Parathyroid adenoma (tissue), 2 donors: ENCODE data around the gene KIF4B.

ENCODE experiments used
- H2AFZ ChIP-seq: fragments of 300-600 bp; sonication (generic); one replicate; pipeline ENCODE4 v1.7.0; 2017; ENCODE audit warnings: antibody characterized with exemption, mild to moderate bottlenecking
- H3K27ac ChIP-seq: fragments of 300-600 bp; sonication (generic); one replicate; pipeline ENCODE4 v1.7.0; 2017
- H3K27me3 ChIP-seq: fragments of 300-600 bp; sonication (generic); one replicate; pipeline ENCODE4 v1.7.0; 2017; ENCODE audit warnings: low read length; ENCODE audit not compliant: control insufficient read depth, insufficient read depth
- H3K36me3 ChIP-seq: fragments of 300-600 bp; sonication (generic); one replicate; pipeline ENCODE4 v1.7.0; 2017; ENCODE audit warnings: low read length; ENCODE audit not compliant: control insufficient read depth, insufficient read depth
- H3K4me1 ChIP-seq: fragments of 300-600 bp; sonication (generic); one replicate; pipeline ENCODE4 v1.7.0; 2017; ENCODE audit warnings: control low read depth
- H3K4me2 ChIP-seq: fragments of 300-600 bp; sonication (generic); one replicate; pipeline ENCODE4 v1.7.0; 2017; ENCODE audit warnings: low read length
- H3K4me3 ChIP-seq: fragments of 300-600 bp; sonication (generic); one replicate; pipeline ENCODE4 v1.7.0; 2017; ENCODE audit warnings: low read depth, low read length
- H3K79me2 ChIP-seq: fragments of 300-600 bp; sonication (generic); one replicate; pipeline ENCODE4 v1.7.0; 2017; ENCODE audit warnings: control low read depth
- H3K9ac ChIP-seq: fragments of 300-600 bp; sonication (generic); one replicate; pipeline ENCODE4 v1.7.0; 2017; ENCODE audit warnings: mild to moderate bottlenecking
- H3K9me3 ChIP-seq: fragments of 300-600 bp; sonication (generic); one replicate; pipeline ENCODE4 v1.7.0; 2017; ENCODE audit warnings: low read length; ENCODE audit not compliant: control insufficient read depth
- TF ChIP-seq, protein P1 (sequence below): fragments of 300-600 bp; sonication (generic); IDR thresholded peaks from one replicate; pipeline ENCODE4 v1.7.0; 2017; ENCODE audit warnings: antibody characterized with exemption, mild to moderate bottlenecking
- donor health status: primary hyperparathyroidism.

KIF4B gene

DNA sequence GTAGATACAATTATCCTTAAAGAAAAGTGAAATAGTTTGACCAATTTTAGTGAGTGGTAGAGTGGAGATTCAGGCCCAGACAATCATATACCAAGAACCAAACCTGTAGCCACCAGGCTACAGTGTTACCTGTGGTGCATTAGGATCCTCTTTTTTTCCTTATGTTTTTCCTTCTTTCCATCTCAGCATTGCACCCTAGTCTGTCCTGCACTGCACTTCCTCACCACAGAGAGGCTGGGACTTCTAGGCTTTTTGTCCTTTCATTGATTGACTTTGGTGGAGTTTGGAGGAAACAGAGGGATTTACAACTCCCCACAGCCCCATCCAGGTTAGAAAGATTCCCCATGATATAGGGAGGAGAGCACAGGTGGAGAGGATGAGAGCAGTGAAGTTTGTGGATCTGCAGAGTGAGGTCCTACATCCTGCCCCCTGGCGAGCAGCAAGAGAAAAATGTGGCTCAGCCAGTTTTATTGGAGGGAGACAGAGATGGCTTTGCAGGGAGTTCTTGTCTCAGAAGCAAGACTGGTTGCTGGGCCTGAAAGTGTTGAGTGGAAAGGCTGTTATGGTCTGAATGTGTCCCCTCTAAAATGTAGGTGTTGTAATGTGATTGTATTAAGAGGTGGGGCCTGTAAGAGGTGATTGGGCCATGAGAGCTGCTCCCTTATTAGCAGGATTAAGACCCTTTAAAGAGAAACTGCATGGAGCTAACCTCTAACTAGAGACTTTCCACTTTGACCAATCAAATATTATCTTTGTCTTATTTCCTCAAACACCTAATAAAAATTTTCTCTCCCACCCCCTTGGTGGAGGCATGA is 36.2 kb downstream of the KIF4B start:
- Histone ChIP-seq H3K27ac (no peak overlapping the region), H3K9me3 (no peaks in the 10 kb centered on the region), H2AFZ (no peak overlapping the region), H3K4me2 (no peak overlapping the region), H3K4me3 (no peak overlapping the region), H3K27me3 (no peaks in the 10 kb centered on the region), H3K79me2 (no peaks in the 10 kb centered on the region), H3K36me3 (no peaks in the 10 kb centered on the region), H3K4me1 (no peaks in the 10 kb centered on the region), H3K9ac (no peak overlapping the region)
- TF ChIP-seq, protein P1, sequence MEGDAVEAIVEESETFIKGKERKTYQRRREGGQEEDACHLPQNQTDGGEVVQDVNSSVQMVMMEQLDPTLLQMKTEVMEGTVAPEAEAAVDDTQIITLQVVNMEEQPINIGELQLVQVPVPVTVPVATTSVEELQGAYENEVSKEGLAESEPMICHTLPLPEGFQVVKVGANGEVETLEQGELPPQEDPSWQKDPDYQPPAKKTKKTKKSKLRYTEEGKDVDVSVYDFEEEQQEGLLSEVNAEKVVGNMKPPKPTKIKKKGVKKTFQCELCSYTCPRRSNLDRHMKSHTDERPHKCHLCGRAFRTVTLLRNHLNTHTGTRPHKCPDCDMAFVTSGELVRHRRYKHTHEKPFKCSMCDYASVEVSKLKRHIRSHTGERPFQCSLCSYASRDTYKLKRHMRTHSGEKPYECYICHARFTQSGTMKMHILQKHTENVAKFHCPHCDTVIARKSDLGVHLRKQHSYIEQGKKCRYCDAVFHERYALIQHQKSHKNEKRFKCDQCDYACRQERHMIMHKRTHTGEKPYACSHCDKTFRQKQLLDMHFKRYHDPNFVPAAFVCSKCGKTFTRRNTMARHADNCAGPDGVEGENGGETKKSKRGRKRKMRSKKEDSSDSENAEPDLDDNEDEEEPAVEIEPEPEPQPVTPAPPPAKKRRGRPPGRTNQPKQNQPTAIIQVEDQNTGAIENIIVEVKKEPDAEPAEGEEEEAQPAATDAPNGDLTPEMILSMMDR: no peak

DNA sequence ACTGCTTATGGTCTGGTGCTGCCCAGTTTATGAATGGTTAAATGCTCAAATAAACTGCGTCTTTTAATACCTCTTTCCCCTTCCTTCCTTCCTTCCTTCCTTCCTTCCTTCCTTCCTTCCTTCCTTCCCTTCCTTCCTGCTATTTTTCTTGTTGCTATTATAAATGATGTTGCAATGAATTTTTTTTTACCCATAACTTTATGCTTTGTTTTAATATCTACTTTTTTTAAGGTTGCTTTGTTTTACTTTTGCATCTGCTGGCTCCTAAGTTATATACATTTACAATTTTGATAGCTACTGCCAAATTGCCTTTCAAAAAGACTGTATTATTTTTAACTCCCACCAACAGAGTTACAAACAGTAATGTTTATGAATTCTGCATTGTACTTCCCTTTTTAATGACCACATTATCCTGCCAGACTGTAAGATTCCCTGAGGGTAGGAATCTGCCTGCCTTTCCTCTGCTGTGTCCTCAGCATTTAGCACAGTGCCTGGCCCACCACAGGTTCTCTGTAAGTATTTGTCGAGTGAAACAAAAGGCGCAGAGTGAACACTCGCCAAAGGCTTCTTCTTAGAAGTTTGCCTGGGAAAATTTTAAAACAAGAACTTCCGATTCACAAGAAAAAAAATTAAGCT is 36.9 kb downstream of the KIF4B start:
- no peaks in the 10 kb centered on the region for H3K36me3 ChIP-seq
- H2AFZ ChIP-seq: no peak overlapping the region
- H3K9ac ChIP-seq: no peak overlapping the region
- no peaks in the 10 kb centered on the region for H3K9me3 ChIP-seq
- no peak overlapping the region for H3K27ac ChIP-seq
- H3K4me1 ChIP-seq: no peaks in the 10 kb centered on the region
- H3K27me3 ChIP-seq: no peaks in the 10 kb centered on the region
- no peak overlapping the region for H3K4me3 ChIP-seq
- no peak overlapping the region for H3K4me2 ChIP-seq
- no peaks in the 10 kb centered on the region for H3K79me2 ChIP-seq
- TF ChIP-seq, protein P1: no peak

DNA sequence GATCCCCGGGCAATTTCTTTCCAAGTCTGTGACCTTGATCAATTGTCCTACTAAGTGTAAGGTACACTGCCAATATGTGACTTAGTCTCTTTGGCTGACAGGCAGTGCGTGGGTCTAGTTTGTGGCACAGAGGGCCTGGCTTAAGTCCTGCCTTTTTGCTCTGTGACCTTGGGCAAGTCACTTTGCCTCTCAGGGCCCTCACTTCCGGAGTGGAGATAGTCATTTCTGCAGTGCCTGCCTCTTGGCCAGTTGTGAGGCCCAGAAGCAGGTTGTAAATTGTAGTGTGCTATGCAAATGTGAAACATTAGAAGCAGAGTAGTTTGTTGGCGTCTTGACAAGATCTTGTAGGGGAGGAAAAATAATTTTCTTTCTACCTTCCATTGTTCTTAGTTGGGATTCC is 39.0 kb downstream of the KIF4B start:
- Histone ChIP-seq H3K4me1 (no peaks in the 10 kb centered on the region), H3K9ac (no peak overlapping the region), H3K9me3 (no peaks in the 10 kb centered on the region), H3K36me3 (no peaks in the 10 kb centered on the region), H2AFZ (no peak overlapping the region), H3K4me2 (no peak overlapping the region), H3K27ac (no peak overlapping the region), H3K27me3 (no peaks in the 10 kb centered on the region), H3K79me2 (no peaks in the 10 kb centered on the region), H3K4me3 (no peak overlapping the region)
- TF ChIP-seq, protein P1: no peak

DNA sequence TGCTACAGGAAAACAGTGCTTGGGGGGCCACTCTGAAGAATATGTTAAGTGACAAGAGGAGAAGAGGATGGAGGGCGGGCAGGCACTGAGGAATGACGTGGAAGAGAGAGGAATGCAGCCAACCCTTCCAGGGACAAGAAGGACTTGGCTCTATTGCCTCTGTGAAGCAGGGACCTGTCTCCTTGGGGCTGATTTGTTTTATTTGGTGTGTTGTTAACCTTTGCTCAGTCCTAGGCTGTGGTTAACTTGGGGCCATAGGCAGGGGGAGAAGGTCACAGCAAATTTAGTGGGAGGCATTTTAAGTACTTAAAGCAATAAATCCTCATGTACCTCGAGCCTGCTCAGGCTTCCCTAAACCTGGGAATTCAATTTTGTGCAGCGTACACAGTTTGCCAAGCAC is 39.9 kb downstream of the KIF4B start:
- H3K9me3 ChIP-seq: no peaks in the 10 kb centered on the region
- H3K4me2 ChIP-seq: no peak overlapping the region
- H3K4me3 ChIP-seq: no peak overlapping the region
- TF ChIP-seq, protein P1: no peak
- H3K36me3 ChIP-seq: no peaks in the 10 kb centered on the region
- H3K9ac ChIP-seq: no peak overlapping the region
- no peak overlapping the region for H3K27ac ChIP-seq
- no peaks in the 10 kb centered on the region for H3K4me1 ChIP-seq
- no peaks in the 10 kb centered on the region for H3K79me2 ChIP-seq
- H2AFZ ChIP-seq: no peak overlapping the region
- no peaks in the 10 kb centered on the region for H3K27me3 ChIP-seq
